GM21360 (cell line): ENCODE measurements around the gene FKBP2.
A peak's percentile ranks its signal among the peaks of the same experiment; 100 is the strongest.

Experiments
- ATAC-seq: cut with Tn5 transposase; IDR thresholded peaks from one replicate; pipeline ENCODE4 v1.9.1; 2021; ENCODE audit warnings: mild to moderate bottlenecking, moderate library complexity; ENCODE audit not compliant: unreplicated experiment

The FKBP2 gene

GRCh38 chr11:64247729-64248531, 7.0 kb downstream of the FKBP2 start:
- ATAC-seq = no peak

GRCh38 chr11:64248578-64248977, 7.7 kb downstream of the FKBP2 start:
- no peak for ATAC-seq

- ATAC-seq = no peak
Measured at GRCh38 chr11:64249038-64249437, 8.1 kb downstream of the FKBP2 start.

- no peak for ATAC-seq
Measured at GRCh38 chr11:64249563-64250414, 8.9 kb downstream of the FKBP2 start.

GRCh38 chr11:64250415-64251015, 9.6 kb downstream of the FKBP2 start:
- no peak for ATAC-seq

- peak; percentile 36 for ATAC-seq
Measured at GRCh38 chr11:64251016-64251752, 10.3 kb downstream of the FKBP2 start, which contains the start of gene PLCB3. PLCB3 (plus strand) TSS chr11:64251530; CDS start chr11:64251650, 120 bp downstream.

GRCh38 chr11:64251753-64252002, 10.8 kb downstream of the FKBP2 start:
- no peak for ATAC-seq

GRCh38 chr11:64252003-64252872, 11.3 kb downstream of the FKBP2 start:
- ATAC-seq = no peak

- ATAC-seq = no peak
Measured at GRCh38 chr11:64253043-64253442, 12.1 kb downstream of the FKBP2 start.

GRCh38 chr11:64253481-64253880, 12.6 kb downstream of the FKBP2 start:
- ATAC-seq = no peak

- no peak for ATAC-seq
Measured at GRCh38 chr11:64254326-64254725, 13.4 kb downstream of the FKBP2 start.

- no peak for ATAC-seq
Measured at GRCh38 chr11:64255135-64256128, 14.5 kb downstream of the FKBP2 start.

GRCh38 chr11:64256300-64256699, 15.4 kb downstream of the FKBP2 start:
- ATAC-seq = no peak

- no peak for ATAC-seq
Measured at GRCh38 chr11:64258356-64258755, 17.5 kb downstream of the FKBP2 start.

- ATAC-seq = no peak
Measured at GRCh38 chr11:64258946-64259532, 18.1 kb downstream of the FKBP2 start.

GRCh38 chr11:64259533-64260067, 18.7 kb downstream of the FKBP2 start:
- ATAC-seq = no peak

GRCh38 chr11:64260147-64260708, 19.3 kb downstream of the FKBP2 start:
- ATAC-seq = no peak

GRCh38 chr11:64261556-64262080, 20.7 kb downstream of the FKBP2 start:
- no peak for ATAC-seq
